Neural progenitor cell (in vitro differentiated cells): ENCODE measurements around the gene ZNF148. TPM values are rescaled to one million over a fixed set of nuclear protein-coding genes. Genes with fewer than 3 reads are reported as not detected.

Experiments used
- DNase-seq: peaks from one replicate; pipeline ENCODE4 v3.0.0-alpha.2; 2016; ENCODE audit warnings: low spot score
- H2AFZ ChIP-seq: fragments of 200-600 bp; sonication (generic); replicated peaks from 2 replicates; pipeline ENCODE4 v1.6.1; 2016; ENCODE audit warnings: antibody characterized with exemption
- H3F3A ChIP-seq: fragments of 200-600 bp; sonication (generic); 2 replicates; pipeline ENCODE4 v1.6.1; 2016; ENCODE audit warnings: antibody characterized with exemption, low read depth
- H3K27ac ChIP-seq: fragments of 200-600 bp; sonication (generic); 2 replicates; pipeline ENCODE4 v1.5.1; 2016; ENCODE audit warnings: mild to moderate bottlenecking
- H3K27me3 ChIP-seq: fragments of 200-600 bp; sonication (generic); 2 replicates; pipeline ENCODE4 v1.6.1; 2016; ENCODE audit warnings: mild to moderate bottlenecking, moderate library complexity
- H3K36me3 ChIP-seq: fragments of 200-600 bp; sonication (generic); 2 replicates; pipeline ENCODE4 v1.5.1; 2016
- H3K4me1 ChIP-seq: fragments of 200-600 bp; sonication (generic); 2 replicates; pipeline ENCODE4 v1.6.1; 2016; ENCODE audit warnings: mixed run types
- H3K4me2 ChIP-seq: fragments of 200-600 bp; sonication (generic); 2 replicates; pipeline ENCODE4 v1.6.1; 2016
- H3K4me3 ChIP-seq: fragments of 200-600 bp; sonication (generic); 2 replicates; pipeline ENCODE4 v1.5.1; 2016
- H3K79me2 ChIP-seq: fragments of 200-600 bp; sonication (generic); 2 replicates; pipeline ENCODE4 v1.6.1; 2016; ENCODE audit warnings: low read depth
- H3K9ac ChIP-seq: fragments of 200-600 bp; sonication (generic); 2 replicates; pipeline ENCODE4 v1.6.1; 2016
- H3K9me3 ChIP-seq: fragments of 200-600 bp; sonication (generic); 2 replicates; pipeline ENCODE4 v1.5.1; 2016; ENCODE audit warnings: low read depth
- H4K20me1 ChIP-seq: fragments of 200-600 bp; sonication (generic); 2 replicates; pipeline ENCODE4 v1.6.1; 2016; ENCODE audit warnings: low read depth
- H3K27ac Mint-ChIP-seq: 3 replicates; pipeline ENCODE4 v1.8.0; 2021; ENCODE audit warnings: mixed read lengths
- H3K27me3 Mint-ChIP-seq: 2 replicates; pipeline ENCODE4 v1.8.0; 2022; ENCODE audit warnings: low read depth, mild to moderate bottlenecking, inconsistent platforms, moderate library complexity, mixed read lengths; ENCODE audit not compliant: insufficient read depth
- H3K36me3 Mint-ChIP-seq: 3 replicates; pipeline ENCODE4 v1.8.0; 2021; ENCODE audit warnings: mixed read lengths
- H3K4me1 Mint-ChIP-seq: 3 replicates; pipeline ENCODE4 v1.8.0; 2021; ENCODE audit warnings: mixed read lengths
- H3K4me3 Mint-ChIP-seq: 3 replicates; pipeline ENCODE4 v1.8.0; 2021; ENCODE audit warnings: mild to moderate bottlenecking, moderate library complexity, mixed read lengths
- H3K9me3 Mint-ChIP-seq: 3 replicates; pipeline ENCODE4 v1.8.0; 2020; ENCODE audit warnings: mixed read lengths
- CTCF ChIP-seq: fragments of 200-600 bp; sonication (generic); IDR thresholded peaks from 2 replicates; pipeline ENCODE4 v1.5.1; 2017; ENCODE audit warnings: antibody characterized with exemption, mild to moderate bottlenecking
- EZH2 ChIP-seq: fragments of 200-600 bp; sonication (generic); IDR thresholded peaks from 2 replicates; pipeline ENCODE4 v1.6.1; 2017; ENCODE audit warnings: antibody characterized with exemption, mild to moderate bottlenecking, moderate library complexity
- EZH2phosphoT487 ChIP-seq: fragments of 200-600 bp; sonication (generic); IDR thresholded peaks from 2 replicates; pipeline ENCODE4 v1.6.1; 2017; ENCODE audit warnings: antibody characterized with exemption
- total RNA-seq: library from RNA; depleted of rRNA; stranded (reverse); fragments of >200 nt; gene quantifications from 2 replicates; pipeline ENCODE4 v1.2.3, GENCODE V29; 2015; ENCODE audit warnings: low replicate concordance

The ZNF148 gene
- total RNA-seq, 1 donor from 2014 or later = 37.1 TPM

DNA sequence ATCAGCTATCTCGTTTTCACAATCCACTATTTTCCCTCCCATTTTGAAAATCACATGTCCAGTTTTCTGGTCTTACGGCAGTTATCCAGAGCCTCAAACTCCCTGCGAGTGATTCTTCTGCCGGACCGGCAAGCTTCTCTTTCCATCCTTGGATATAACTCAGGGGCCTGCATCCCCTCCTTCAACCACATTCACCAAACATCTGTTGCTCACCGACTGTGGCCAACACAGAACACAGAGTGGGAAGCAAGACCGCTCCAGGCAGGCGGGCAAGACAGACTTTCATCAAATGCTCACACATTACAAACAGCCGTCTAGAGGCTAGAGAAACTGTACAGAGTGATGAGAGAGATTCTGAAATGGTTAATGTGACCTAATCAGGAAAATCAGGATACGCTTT, 154.9 kb downstream of the ZNF148 start:
- Histone ChIP-seq H3K4me1 (peaks cover 10% of the 10 kb centered on the region), H3K79me2 (no peaks in the 10 kb centered on the region), H2AFZ (no peak overlapping the region), H3F3A (peaks cover 5% of the 10 kb centered on the region), H3K27me3 (no peaks in the 10 kb centered on the region), H3K4me3 (no peak overlapping the region), H4K20me1 (no peaks in the 10 kb centered on the region), H3K9me3 (no peaks in the 10 kb centered on the region), H3K4me2 (no peak overlapping the region), H3K9ac (no peak overlapping the region), H3K36me3 (no peaks in the 10 kb centered on the region), H3K27ac (no peak overlapping the region)
- Mint-ChIP-seq H3K4me3 (no peak overlapping the region), H3K4me1 (peaks cover 6% of the 10 kb centered on the region), H3K9me3 (no peaks in the 10 kb centered on the region), H3K36me3 (no peaks in the 10 kb centered on the region), H3K27me3 (peaks cover 3% of the 10 kb centered on the region), H3K27ac (peak overlapping the region; percentile 38)
- DNase-seq = no peak
- TF ChIP-seq CTCF = no peak
- no peak for TF ChIP-seq EZH2phosphoT487
- TF ChIP-seq EZH2 = no peak

- peak; percentile 22 for DNase-seq
- Mint-ChIP-seq H3K36me3 (no peaks in the 10 kb centered on the region), H3K4me1 (peaks cover 6% of the 10 kb centered on the region), H3K4me3 (no peak overlapping the region), H3K27me3 (peaks cover 3% of the 10 kb centered on the region), H3K27ac (no peak overlapping the region), H3K9me3 (no peaks in the 10 kb centered on the region)
- H4K20me1 ChIP-seq = no peaks in the 10 kb centered on the region
- H3K4me1 ChIP-seq = peaks cover 10% of the 10 kb centered on the region
- no peak overlapping the region for H3K27ac ChIP-seq
- no peak overlapping the region for H3K4me2 ChIP-seq
- H3K79me2 ChIP-seq = no peaks in the 10 kb centered on the region
- H3K36me3 ChIP-seq = no peaks in the 10 kb centered on the region
- no peaks in the 10 kb centered on the region for H3K27me3 ChIP-seq
- H3F3A ChIP-seq = peaks cover 5% of the 10 kb centered on the region
- H2AFZ ChIP-seq = no peak overlapping the region
- no peak overlapping the region for H3K9ac ChIP-seq
- no peaks in the 10 kb centered on the region for H3K9me3 ChIP-seq
- TF ChIP-seq EZH2 (no peak), CTCF (no peak), EZH2phosphoT487 (no peak)
- no peak overlapping the region for H3K4me3 ChIP-seq
Observed at GRCh38 chr3:125219261-125219701, 155.8 kb downstream of the ZNF148 start.

DNA sequence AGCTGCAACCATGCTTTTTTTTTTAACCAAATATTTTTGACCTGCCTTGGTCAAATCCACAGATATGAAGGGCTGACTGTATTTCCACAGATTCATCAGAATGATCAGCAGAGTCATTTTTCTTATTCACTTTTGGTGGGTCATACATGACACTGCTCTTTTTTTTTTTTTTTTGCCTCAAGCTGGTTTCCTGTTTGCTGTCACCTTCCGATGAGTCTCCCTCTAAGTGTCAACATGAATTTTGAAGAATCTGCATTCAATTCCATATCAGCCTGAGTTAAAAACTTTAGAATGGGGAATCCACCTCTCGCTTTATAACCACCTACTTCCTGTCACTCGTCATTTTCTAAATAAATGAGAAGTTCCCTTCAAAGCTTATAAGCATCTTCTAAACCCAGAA, 160.4 kb downstream of the ZNF148 start:
- Histone ChIP-seq H3K9ac (no peak overlapping the region), H3K36me3 (no peaks in the 10 kb centered on the region), H3K9me3 (no peaks in the 10 kb centered on the region), H3K4me2 (no peak overlapping the region), H4K20me1 (no peaks in the 10 kb centered on the region), H3F3A (no peaks in the 10 kb centered on the region), H3K4me3 (no peak overlapping the region), H3K4me1 (peaks cover 21% of the 10 kb centered on the region), H3K79me2 (no peaks in the 10 kb centered on the region), H2AFZ (no peak overlapping the region), H3K27ac (no peak overlapping the region), H3K27me3 (peaks cover 15% of the 10 kb centered on the region)
- Mint-ChIP-seq H3K4me3 (no peak overlapping the region), H3K27ac (no peak overlapping the region), H3K36me3 (no peaks in the 10 kb centered on the region), H3K4me1 (peaks cover 11% of the 10 kb centered on the region), H3K27me3 (peaks cover 22% of the 10 kb centered on the region), H3K9me3 (no peaks in the 10 kb centered on the region)
- no peak for TF ChIP-seq EZH2
- TF ChIP-seq EZH2phosphoT487 = no peak
- TF ChIP-seq CTCF = no peak
- no peak for DNase-seq
